ENCODE measurements around the gene CHST12.

CHST12 gene

DNA sequence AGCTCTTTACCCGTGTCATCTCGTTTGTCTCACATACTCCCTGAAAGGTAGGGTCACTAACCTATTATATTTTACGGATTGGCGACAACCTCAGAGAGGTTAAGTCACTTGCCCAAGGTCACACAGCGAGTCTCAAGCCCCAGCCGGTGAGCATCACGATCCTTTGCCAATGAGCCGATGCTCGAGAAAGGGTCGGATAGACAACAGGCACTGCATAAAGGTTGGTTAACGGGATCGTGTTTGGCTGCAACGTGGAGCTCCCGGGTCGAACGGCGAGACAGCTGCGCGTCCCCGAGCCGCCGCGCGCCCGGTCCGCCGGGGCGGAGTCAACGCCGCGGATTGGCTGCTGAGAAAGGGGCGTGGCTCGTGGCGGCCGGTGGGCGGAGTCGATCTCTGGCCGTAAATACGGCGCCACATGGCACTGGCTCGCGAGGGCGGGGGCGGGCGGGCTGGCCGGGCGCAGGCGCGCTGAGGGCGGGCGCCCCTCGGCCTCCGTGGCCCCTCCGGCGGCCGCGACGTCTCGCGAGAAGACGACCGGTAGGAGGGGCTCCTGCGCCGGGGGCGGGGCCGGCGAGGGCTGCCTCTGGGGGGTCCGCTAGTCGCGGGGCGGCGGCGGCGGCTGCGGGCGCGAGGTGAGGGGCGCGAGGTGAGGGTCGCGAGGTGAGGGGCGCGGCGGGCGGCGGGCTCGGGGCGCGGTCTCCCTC lies at the start of gene CHST12:
TSS of gene CHST12 (plus strand) at position 598 of the 704 bp plus-strand sequence. CDS start 29,029 bp downstream, outside the sequence.
- FAIRE-seq (peak; percentile 97), DNase-seq (ENCODE audit: low spot score) (peak; percentile 100)

DNA sequence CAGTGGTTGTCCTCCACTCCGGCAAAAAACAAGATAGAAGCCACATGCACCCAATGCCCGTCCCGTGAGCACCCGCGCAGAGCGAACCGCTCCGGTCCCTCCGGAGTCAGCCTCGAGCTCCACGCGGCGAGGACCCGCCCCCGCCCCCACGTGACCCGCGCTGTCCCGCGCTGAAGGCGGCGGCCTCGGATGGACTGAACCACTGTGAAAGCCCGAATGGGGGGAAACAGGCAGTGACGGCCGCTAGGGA lies 49.5 kb upstream of the CHST12 start:
- DNase-seq (ENCODE audit: low spot score) (peak; percentile 100), FAIRE-seq (peak; percentile 90)

DNA sequence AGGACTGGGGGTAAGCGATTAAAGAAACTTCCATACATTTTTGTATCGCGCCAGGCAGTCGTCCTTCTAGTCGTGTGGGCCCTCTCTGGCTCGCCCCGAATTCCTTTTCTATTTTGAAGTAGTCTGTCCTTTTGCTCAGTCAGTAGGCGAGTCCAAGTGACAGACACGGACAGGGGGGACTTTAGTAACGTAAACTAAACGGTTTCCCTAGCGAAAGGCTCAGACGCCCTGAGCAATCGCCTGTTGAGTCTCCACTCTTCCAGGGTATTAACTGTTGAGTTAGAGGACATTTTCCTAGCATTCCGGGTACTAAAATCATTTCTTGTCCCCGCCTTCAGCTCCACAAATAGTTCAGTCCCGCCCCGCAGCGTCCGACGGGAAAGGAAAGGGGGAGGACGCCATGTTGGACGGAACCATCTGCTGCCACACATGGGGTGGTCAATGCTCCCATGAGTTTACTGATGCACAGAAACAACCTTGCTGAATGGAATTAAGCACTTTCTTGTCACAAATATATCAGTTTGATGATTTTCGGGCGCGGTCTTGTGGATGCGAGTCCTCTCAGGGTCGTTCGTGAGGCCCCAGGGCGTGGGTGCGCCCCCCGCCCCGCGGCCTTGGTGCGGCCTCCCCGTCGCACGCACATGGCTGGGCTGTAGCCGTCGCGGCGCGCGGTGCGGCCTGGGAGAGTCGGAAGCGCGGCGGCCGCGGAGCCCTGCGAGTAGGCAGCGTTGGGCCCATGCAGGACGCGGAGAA lies 49.0 kb upstream of the CHST12 start, which contains the start of gene EIF3B:
TSS of gene EIF3B (plus strand) at position 642 of the 753 bp plus-strand sequence. CDS start at position 737, 95 bp downstream.
- DNase-seq (ENCODE audit: low spot score) (peak; percentile 100), FAIRE-seq (peak; percentile 99)

DNA sequence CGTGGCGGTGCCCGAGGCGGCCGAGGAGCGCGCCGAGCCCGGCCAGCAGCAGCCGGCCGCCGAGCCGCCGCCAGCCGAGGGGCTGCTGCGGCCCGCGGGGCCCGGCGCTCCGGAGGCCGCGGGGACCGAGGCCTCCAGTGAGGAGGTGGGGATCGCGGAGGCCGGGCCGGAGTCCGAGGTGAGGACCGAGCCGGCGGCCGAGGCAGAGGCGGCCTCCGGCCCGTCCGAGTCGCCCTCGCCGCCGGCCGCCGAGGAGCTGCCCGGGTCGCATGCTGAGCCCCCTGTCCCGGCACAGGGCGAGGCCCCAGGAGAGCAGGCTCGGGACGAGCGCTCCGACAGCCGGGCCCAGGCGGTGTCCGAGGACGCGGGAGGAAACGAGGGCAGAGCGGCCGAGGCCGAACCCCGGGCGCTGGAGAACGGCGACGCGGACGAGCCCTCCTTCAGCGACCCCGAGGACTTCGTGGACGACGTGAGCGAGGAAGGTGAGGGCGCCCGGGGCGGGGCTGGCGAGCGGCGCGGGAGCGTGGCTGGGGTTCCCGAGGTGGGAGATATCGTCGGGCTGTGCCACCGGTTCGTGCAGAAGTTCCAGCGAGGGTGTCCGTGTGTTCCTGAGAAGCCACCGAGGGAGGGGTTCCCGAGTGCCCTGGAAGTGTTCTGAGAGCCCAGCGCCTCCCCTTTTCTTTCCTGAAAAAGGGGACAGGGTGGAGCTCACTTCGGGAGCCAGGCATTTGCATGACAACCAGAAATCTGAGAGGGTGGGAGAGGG lies 48.3 kb upstream of the CHST12 start:
- FAIRE-seq, result no peak
- DNase-seq (ENCODE audit: low spot score), result peak; percentile 37

DNA sequence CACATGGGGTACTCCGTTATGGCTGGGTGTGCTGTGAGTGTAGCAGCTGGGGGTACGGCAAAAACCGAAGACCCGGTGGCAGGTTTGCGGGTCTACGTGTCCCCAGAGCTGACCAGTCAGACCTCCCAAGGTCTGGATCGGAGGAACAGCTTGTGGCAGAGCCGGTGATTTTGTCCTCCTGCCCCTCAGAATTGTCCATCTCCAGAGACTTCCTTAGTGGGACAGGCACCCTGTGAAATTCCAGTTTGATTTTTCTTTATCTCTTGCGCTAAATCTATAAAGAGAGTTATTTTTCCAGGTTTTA lies 47.8 kb upstream of the CHST12 start:
- FAIRE-seq, result no peak

DNA sequence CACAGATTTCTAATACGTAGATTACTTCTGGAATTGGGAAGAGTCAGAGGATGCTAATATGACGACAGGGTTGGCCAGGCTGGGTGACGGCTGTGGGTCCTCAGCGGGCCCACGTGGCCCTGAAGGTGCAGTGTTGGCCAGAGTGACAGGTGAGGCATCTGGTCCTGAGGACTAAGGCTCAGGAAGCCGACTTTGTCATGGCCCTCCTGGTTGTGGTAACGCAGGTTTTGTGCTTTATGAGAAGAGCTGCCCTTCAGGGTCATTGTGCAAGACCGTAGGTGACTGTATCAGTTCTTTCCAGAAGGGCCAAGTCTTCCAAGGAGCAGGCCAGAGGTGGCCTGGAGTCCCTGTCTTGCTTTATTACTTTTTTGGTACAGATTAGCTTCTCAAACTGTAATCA lies 46.2 kb upstream of the CHST12 start:
- peak; percentile 4 for DNase-seq (ENCODE audit: low spot score)
- FAIRE-seq, result no peak

More for the DNA sequence above, 47.8 kb upstream of the CHST12 start:
- peak; percentile 27 for DNase-seq (ENCODE audit: low spot score)

DNA sequence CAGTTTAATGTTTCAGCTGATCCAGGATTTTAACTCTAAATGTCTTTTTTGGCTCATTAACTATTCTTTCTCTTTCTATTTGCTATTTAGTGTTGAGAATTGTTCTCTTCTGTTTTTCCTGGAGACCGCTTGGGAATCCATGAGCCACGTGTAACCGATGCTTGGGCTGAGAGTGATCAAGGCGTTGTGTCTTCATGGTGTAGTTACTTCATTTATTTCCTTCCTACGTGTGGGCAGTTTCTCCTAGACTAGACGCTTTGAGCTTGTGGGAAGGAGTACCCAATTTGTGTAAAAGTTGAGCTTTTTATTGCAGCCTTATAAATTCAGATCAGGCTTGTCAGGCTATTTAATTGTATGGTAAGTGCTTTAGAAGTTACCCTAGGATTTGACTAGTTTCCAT lies 45.8 kb upstream of the CHST12 start:
- no peak for FAIRE-seq
- DNase-seq (ENCODE audit: low spot score), result no peak

DNA sequence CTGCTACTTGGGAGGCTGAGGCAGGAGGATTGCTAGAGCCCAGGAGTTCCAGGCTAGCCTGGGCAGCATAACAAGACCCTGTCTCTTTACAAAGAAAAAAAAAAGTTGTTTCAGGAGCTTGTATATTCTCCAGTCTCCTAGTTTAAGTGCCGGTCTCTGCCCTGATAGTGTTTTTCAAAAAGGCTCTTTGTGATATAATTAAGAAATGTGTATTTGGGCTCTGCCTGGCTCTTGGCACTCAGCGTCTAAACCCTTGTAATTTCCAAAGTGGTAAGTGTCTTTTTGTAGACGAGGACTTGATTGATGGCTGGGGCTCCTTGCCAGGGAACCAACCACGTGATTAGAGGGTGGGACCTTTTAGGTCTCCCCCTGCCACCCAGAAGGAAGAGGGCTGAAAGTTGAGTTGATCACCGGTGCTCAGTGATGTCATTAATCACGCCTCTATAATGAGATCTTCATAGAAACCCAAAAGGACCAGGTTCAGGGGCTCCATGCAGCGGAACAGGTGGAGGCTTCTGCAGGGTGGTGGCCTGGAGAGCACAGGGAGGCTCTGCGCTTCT lies 44.4 kb upstream of the CHST12 start:
- FAIRE-seq, result no peak

DNA sequence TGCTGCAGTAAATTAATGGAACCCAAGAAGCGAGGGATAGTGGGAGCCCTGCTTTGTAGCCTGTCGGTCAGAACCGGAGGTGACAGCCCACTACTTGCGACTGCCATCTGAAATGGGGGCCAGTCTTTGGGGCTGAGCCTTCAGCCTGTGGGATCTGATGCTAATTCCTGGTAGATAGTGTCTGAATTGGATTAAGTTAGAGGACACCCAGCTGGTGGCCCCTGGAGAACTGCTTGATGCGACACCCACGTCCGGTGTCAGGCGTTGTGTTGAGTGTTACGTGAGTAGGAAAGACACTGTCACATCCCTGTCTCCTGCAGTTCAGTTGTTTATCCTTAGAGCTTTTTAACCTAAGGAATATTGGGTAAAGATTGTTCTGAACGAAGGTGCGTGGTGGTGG lies 43.8 kb upstream of the CHST12 start:
- FAIRE-seq (no peak), DNase-seq (ENCODE audit: low spot score) (no peak)

More for the DNA sequence above, 44.4 kb upstream of the CHST12 start:
- DNase-seq (ENCODE audit: low spot score), result no peak

DNA sequence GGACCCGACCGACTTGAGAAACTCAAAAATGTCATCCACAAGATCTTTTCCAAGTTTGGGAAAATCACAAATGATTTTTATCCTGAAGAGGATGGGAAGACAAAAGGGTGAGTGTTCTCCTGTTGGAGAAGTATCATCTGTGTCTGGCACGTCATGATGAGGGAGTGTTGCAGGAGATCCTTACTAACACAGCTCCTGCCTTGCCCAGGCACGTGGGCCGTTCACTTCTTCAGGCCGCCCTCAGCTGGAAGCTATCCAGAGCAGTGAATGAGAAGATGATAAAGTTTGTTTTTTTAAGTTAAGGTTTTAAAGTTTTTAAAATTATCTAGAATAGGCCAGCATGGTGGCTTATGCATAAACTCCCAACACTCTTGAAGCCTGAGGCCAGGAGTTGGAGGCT lies 42.6 kb upstream of the CHST12 start:
- FAIRE-seq (peak; percentile 78), DNase-seq (ENCODE audit: low spot score) (no peak)

DNA sequence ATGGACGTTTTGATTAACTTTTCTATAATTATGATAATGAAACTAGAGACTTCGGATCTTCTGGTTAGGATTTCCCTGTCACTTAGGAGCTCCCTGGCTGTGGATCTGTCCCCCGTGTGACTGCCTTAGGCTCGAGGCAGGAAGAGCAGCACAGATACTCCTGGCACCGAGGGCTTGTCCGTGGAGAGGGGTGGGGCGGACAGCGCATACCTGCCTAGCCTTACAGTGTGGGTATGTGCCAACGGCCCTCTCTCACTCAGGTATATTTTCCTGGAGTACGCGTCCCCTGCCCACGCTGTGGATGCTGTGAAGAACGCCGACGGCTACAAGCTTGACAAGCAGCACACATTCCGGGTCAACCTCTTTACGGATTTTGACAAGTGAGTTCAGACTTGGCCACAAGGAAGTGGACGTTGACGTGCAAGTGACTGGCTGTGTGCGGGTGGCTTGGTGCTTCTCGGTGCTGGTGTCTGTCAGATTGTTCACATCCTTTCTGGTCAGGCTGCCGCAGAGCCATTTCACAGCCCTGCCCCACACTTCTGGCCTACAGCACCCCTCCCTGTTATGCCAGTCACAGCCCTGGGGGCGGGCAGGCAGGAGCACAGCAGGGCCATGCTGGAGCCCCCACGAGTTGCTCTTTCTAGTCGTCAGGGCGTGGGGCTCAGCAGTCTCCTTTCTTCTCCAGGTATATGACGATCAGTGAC lies 40.9 kb upstream of the CHST12 start:
- DNase-seq (ENCODE audit: low spot score) (no peak), FAIRE-seq (peak; percentile 66)

DNA sequence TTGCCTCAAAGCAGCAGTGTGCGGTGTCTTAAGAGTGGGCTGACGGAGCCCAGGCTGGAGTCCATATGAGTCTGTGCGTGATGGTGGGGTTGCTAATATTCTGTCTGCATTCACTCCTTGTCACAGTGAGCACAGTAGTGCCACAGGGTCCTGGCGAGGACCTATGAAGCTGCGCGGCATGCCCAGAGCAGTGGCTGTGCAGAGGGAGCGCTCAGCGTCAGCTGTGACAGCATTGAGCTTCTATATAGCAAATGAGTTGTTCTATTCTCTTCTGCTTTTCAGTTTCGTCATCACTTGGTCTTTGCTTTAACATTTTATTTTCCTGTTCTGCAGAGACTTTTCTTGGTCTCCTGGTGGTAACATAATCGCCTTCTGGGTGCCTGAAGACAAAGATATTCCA lies 34.3 kb upstream of the CHST12 start:
- FAIRE-seq (no peak), DNase-seq (ENCODE audit: low spot score) (no peak)

DNA sequence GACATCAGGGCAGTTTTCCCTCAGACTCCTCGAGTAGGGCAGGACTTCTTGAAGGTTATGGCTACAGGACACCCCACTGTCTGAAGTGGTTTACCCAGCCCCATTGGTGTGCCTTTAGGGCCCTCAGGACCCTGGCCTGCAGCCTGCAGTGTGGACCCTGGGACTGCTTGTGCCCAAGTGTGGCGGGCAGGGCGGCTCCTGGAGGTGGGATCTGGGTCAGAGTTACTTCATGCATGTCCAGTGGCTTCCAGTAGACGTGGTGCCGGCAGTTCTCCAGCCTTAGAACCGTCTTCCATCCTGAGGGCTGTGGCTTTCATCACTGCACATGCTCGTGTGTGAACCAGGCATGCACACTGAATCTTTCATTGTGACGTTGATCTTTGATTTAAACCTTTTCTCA lies 32.1 kb upstream of the CHST12 start:
- no peak for DNase-seq (ENCODE audit: low spot score)
- FAIRE-seq, result peak; percentile 86

DNA sequence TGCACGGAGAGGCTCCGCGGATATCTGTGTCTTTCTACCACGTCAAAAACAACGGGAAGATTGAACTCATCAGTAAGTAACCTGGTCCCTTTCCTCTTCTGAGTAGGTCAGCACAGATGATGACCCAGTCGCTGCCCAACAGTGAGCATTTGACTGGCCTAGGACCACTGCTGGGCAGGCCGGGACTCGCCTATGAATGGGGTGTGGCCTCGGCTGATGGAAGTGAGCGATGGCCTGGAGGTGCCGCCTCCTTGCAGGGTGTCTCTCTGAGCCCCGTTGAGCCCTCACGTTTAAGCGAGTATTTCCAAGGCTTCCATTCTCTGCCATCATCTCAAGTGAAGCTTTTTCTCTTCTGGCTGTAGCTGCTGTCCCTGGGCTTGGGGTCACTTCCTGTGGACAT lies 30.7 kb upstream of the CHST12 start:
- no peak for DNase-seq (ENCODE audit: low spot score)

DNA sequence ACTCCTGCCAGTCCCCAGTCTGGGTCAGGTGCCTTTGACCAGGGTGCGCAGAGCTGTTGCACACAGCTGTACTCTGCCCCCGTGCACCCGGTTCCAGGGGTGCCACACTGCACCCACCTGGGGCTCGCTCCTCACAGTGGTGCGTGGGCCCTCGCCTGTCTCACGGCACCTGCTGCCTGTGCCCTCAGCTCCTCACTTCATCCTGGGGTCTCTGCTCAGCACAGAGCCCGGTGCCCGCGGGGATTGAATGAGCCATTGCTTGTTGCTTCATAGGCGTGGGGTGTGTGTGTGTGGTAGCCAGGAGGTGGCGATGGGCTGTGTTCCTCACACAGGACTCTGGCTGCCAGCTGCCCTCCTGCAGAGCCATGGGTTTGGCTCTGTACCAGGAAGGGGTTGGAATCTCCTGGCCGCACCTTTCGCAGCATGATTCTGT lies 30.3 kb upstream of the CHST12 start:
- peak; percentile 13 for FAIRE-seq
- no peak for DNase-seq (ENCODE audit: low spot score)

More for the DNA sequence above, 30.7 kb upstream of the CHST12 start:
- FAIRE-seq, result no peak

DNA sequence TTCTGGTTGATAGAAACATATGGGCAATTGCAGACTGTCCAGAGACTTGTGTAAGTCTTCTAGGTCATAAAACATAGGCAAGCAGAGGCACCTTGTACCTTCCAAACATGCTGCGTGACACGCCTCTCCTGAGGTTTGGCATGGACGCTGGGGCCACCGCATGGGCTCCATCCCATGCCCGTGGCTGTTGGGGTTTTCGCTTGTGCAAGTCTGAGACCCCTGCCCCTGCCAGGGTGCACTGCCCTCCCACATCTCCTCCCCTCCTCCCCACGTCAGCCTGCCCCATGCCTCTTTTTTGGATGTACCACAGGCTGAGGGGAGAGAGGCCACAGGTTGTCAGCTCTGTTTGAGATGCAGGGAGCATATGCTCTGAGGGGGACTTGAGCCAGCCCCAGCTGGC lies 29.8 kb upstream of the CHST12 start:
- peak; percentile 27 for FAIRE-seq
- no peak for DNase-seq (ENCODE audit: low spot score)

DNA sequence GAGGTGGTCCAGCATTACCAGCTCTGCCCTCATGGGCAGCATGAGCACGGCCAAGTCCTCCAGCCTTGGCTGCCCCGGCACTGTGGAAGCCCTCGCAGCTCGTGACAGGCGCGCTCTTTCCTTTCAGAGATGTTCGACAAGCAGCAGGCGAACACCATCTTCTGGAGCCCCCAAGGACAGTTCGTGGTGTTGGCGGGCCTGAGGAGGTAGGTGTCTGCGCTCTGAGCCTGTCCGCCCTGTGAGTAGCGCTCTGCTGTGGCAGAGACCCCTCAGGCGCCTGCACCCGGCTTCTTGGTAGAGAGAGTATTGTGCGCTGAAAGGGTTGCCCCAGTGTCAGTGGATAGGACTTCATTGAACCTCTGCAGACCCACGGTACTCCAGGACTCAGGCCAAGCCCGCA lies 29.0 kb upstream of the CHST12 start:
- DNase-seq (ENCODE audit: low spot score) (no peak), FAIRE-seq (no peak)

DNA sequence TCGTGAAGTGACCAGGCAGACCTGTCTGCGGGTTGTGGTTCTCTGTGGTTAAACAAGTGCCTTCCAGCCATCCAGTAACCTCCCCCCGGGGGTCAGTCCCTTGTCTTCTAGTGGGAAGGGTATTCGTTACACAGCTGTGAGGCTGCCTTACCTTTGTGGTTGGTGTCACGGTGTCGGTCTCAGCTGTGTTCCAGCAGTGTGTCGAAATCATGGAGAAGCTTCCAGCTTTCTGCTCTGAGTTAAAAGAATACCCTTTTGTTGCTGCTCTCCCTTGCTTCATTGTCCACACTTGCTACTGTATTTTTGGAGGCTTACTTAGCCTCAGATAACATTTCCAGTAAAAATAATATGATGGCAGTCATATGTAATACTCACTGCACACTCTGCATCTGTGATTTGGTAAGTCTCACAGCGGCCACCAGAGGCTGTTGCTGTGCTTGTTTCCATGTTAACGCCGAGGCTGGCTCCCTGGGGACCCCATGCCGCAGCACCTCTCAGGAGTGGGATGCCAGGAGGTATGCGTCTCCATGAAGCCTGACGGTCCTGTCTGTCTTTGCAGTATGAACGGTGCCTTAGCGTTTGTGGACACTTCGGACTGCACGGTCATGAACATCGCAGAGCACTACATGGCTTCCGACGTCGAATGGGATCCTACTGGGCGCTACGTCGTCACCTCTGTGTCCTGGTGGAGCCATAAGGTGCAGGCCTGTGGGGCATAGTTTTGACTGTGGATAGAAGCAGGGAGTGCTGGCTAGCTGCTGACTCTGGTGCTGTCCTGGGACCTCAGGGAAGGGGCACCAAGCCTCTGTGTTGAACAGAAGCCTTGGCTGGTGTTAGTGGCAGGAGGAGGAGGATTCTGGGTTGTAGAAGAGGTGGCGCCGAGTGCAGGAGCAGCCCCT lies 28.3 kb upstream of the CHST12 start:
- peak; percentile 95 for FAIRE-seq
- DNase-seq (ENCODE audit: low spot score), result no peak

DNA sequence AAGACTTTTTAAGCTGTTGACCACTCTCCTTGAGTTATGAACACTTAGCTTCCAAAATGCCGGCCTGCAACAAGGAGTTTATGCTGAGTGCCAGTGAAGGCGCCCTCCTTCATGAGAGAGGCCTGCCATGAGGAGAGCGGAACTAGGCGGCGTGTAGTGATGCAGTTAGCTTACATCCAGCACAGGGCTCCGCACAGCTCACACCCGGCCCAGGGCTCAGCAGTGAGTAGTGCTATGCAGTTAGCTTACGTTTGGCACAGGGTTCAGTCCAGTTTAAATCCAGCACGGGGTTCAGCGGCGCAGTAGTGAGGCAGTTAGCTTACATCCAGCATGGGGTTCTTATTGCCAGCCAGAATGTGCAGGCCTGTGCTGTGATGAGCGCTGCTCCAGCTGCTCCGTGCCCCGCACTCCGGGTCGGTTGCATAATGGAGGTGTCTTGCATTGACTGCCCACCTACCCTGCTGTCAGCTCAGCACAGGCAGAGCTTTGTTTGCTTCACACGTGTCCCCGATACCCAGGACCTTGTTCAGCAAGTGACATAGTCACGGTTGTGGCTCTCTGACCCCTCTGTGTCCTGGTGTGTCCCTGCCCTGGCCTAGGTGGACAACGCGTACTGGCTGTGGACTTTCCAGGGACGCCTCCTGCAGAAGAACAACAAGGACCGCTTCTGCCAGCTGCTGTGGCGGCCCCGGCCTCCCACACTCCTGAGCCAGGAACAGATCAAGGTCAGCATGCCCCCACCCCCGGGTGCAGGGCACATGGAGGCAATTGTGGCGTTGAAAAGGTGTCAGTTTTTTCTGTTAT lies 26.9 kb upstream of the CHST12 start:
- FAIRE-seq (peak; percentile 85), DNase-seq (ENCODE audit: low spot score) (no peak)

Data from urothelium cell line (cell line).